ENCODE data around the gene UBE2L3. TPM values are rescaled to one million over a fixed set of nuclear protein-coding genes. Genes with fewer than 3 reads are reported as not detected.

UBE2L3 gene
- total and polyA plus RNA-seq, 7 donors: 36.1 to 87.2 (median 50.7) TPM

- WGBS, 2 donors: 68 to 76% methylated on average over 4 of the region's 4 CpGs
- H3K4me3 ChIP-seq: no peak overlapping the region
- DNase-seq: no peak
- TF ChIP-seq, protein P1, sequence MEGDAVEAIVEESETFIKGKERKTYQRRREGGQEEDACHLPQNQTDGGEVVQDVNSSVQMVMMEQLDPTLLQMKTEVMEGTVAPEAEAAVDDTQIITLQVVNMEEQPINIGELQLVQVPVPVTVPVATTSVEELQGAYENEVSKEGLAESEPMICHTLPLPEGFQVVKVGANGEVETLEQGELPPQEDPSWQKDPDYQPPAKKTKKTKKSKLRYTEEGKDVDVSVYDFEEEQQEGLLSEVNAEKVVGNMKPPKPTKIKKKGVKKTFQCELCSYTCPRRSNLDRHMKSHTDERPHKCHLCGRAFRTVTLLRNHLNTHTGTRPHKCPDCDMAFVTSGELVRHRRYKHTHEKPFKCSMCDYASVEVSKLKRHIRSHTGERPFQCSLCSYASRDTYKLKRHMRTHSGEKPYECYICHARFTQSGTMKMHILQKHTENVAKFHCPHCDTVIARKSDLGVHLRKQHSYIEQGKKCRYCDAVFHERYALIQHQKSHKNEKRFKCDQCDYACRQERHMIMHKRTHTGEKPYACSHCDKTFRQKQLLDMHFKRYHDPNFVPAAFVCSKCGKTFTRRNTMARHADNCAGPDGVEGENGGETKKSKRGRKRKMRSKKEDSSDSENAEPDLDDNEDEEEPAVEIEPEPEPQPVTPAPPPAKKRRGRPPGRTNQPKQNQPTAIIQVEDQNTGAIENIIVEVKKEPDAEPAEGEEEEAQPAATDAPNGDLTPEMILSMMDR (IDR thresholded peaks at IDR 0.05): no peak
- H3K27ac ChIP-seq: no peak overlapping the region
- H3K27me3 ChIP-seq: no peaks in the 10 kb centered on the region
- peaks cover 0 to 37% (median 26%) of the 10 kb centered on the region in 4 donors for H3K4me1 ChIP-seq
- peaks cover 0 to 22% (median 0%) of the 10 kb centered on the region in 4 donors for H3K36me3 ChIP-seq
- intact Hi-C loops (cut with DNase I): loop anchor here (5.0 kb wide), 1 partner anchor 44 kb away; no protein-coding TSS in a partner anchor
- no peaks in the 10 kb centered on the region for H3K9me3 ChIP-seq
These were observed 58.7 kb downstream of the UBE2L3 start for GRCh38 chr22:21626073-21626734.

DNA sequence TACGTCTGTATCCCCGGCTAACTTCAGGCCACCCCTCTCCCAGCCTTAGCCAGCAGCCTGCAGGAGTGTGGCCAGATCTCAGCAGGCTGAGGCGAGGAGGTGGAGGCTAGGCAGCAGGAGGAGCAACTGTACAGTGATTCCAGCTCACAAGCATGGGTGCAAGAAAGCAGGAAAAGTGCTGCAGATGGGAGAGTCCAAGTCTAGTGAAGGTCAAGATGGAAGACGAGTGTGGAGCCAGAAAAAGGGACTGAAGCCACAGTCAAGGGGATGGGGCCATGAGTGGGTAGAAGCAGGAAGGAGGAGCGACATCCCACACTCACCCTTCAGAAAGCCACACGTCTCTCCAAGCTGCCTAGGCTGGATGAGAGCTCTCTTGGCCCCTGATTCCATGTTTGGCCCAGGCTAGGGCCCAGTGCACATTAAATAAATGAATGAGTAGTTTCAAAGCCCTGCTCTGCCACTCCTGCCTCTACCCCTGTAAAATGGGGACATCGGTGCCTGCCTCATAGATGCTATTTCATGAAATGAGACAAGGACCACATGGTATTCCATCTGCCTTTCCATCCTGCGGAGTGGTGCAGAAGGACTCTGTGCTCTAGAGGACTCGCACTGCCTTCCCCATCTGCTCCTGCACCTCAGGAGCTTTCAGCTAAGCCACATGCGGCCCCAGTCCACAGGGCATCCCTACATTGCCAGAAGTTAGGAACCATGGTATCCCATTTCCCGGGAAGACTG, 59.4 kb downstream of the UBE2L3 start:
- WGBS, 2 donors: 83 to 88% methylated on average over 11 of the region's 11 CpGs
- H3K4me1 ChIP-seq: peaks cover 0 to 37% (median 26%) of the 10 kb centered on the region in 4 donors
- no peak overlapping the region for H3K27ac ChIP-seq

GRCh38 chr22:21628386-21629254, 61.1 kb downstream of the UBE2L3 start:
- Histone ChIP-seq H3K9me3 (no peaks in the 10 kb centered on the region), H3K36me3 (peaks cover 0 to 4% (median 0%) of the 10 kb centered on the region in 4 donors), H3K4me1 (peaks cover 0 to 29% (median 22%) of the 10 kb centered on the region in 4 donors), H3K27me3 (no peaks in the 10 kb centered on the region), H3K27ac (peak overlapping the region; percentile 73 to 86 (median 80)), H3K4me3 (peak overlapping the region; percentile 65 to 98 (median 78))
- no peak for TF ChIP-seq POLR2A (IDR thresholded peaks at IDR 0.05)
- TF ChIP-seq, protein P1 (IDR thresholded peaks at IDR 0.05): no peak
- TF ChIP-seq EP300 (IDR thresholded peaks at IDR 0.05): no peak
- no peak for TF ChIP-seq POLR2AphosphoS5 (IDR thresholded peaks at IDR 0.05)
- DNase-seq: no peak
- intact Hi-C loops (cut with DNase I): loop anchor here (5.0 kb wide), 1 partner anchor 46 kb away; no protein-coding TSS in a partner anchor
- 73 to 83% methylated on average over 74 of the region's 74 CpGs for WGBS, 2 donors

More for the DNA sequence above, 59.4 kb downstream of the UBE2L3 start:
- peaks cover 0 to 20% (median 0%) of the 10 kb centered on the region in 4 donors for H3K36me3 ChIP-seq
- no peaks in the 10 kb centered on the region for H3K9me3 ChIP-seq
- H3K4me3 ChIP-seq: no peak overlapping the region
- no peaks in the 10 kb centered on the region for H3K27me3 ChIP-seq
- intact Hi-C loops (cut with DNase I): loop anchor here (5.0 kb wide), 1 partner anchor 45 kb away; no protein-coding TSS in a partner anchor
- TF ChIP-seq, protein P1 (IDR thresholded peaks at IDR 0.05): no peak
- TF ChIP-seq POLR2AphosphoS5 (IDR thresholded peaks at IDR 0.05): no peak
- TF ChIP-seq EP300 (IDR thresholded peaks at IDR 0.05): no peak
- no peak for TF ChIP-seq POLR2A (IDR thresholded peaks at IDR 0.05)
- DNase-seq: no peak

DNA sequence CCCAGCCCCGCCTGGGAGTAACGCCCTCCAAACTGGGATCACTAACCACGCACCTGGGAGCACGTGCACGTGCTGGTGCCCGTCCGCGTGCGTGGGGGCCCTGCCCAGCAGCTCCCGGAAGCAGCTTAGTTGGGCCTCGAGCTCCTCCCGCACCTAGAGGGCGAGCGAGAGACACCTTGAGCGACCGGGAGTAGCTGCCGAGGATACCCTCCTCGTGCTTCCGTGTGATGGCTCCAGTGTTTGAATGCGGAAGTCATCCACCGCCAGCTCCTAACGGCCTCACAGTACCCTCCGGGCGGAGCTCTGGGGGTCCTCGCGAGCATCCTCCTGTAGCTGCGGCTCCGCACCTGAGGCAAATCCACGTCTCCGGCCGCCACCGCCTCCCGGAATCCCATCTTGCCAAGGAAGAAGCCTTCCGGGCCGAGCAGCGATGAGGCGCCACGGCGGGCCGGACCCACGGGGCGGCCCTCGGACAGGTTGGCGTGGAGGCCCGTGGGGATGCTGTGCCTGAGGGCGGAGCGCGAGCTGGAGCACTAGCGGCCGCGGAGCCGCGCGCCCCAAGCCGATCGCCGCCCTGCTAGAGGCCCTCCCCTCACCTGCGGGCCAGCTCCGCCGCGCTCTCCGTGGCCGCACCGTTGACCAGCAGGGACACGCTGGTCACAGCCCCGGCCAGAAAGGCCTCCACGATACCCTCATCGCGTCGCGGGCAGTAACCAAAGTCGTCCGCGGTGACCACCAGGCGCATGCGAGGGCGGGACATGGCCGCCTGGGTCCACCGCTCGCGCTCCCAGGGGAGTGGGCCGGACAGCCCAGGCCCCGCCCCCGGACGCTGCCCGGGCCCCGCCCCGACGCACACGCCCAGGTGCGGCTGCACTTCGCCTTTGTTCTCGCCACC, 62.0 kb downstream of the UBE2L3 start, which contains the start of gene YDJC:
Gene YDJC (minus strand): TSS at position 768 of the 895 bp plus-strand sequence. CDS start 8 bp downstream, at position 760.
- Histone ChIP-seq H3K27me3 (no peaks in the 10 kb centered on the region), H3K4me1 (peaks cover 0 to 20% (median 15%) of the 10 kb centered on the region in 4 donors), H3K9me3 (no peaks in the 10 kb centered on the region), H3K36me3 (peaks cover 0 to 4% (median 0%) of the 10 kb centered on the region in 4 donors), H3K4me3 (peak within 1 kb of the TSS; percentile 65 to 98 (median 78)), H3K27ac (peak within 1 kb of the TSS; percentile 73 to 86 (median 80))
- WGBS, 2 donors: 1% methylated on average over 93 of the region's 93 CpGs
- TF ChIP-seq, protein P1 (IDR thresholded peaks at IDR 0.05): peak in 3 of 4 experiments; percentile 13 to 95 (median 68)
- peak in 2 of 4 donors; percentile 65 to 66 for TF ChIP-seq POLR2AphosphoS5 (IDR thresholded peaks at IDR 0.05)
- TF ChIP-seq POLR2A (IDR thresholded peaks at IDR 0.05): peak in 1 of 2 donors; percentile 14
- no peak for TF ChIP-seq EP300 (IDR thresholded peaks at IDR 0.05)
- intact Hi-C loops (cut with DNase I): loop anchor here (5.0 kb wide), 1 partner anchor 47 kb away; no protein-coding TSS in a partner anchor
- peak; percentile 94 for DNase-seq

Data from sigmoid colon (tissue), 7 donors.